Loucy (cell line): ENCODE data around the gene CTTNBP2.

ENCODE experiments used
- EZH2phosphoT487 ChIP-seq: fragments of 200-600 bp; IDR thresholded peaks from 2 replicates; pipeline ENCODE4 v1.6.1; 2018; ENCODE audit warnings: antibody characterized with exemption, mild to moderate bottlenecking, moderate library complexity, borderline replicate concordance
- TF ChIP-seq, protein P1 (sequence below): fragments of 200-600 bp; sonication (generic); conservative IDR thresholded peaks from 2 replicates; pipeline ENCODE4 v1.5.1; 2014; ENCODE audit warnings: mild to moderate bottlenecking, antibody characterized with exemption, low read length

DNA sequence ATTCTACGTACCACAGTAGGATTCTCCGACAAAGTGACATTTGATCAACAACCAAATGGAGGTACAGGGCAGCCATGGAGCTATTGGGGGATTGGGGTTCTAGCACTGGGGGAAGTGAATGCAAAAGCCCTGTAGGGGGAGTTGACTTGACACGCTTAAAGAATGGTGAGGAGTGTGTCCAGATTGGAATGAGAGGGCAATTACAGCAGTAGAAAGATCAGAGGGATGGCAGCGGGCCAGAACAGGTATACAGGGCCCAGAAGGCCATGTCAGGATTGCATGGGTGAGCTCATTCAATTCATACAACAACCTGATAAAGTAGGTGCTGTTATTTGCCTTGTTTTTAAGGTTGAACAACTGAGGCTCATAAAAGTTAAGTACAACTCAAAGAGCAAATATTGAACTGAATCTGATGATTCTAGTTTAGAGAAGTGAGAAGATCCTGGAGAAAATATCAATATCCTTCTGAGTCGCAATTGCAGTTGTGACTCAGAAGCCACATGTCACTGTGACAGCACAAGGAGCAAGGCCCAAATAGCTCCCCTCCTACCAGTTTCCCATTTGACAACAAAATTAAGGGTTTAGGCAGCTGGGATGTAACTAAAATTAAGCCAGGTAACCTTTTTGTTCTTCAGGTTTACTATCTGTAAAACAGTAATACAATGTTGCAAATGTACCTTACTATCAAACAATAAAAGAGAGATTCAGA, 28.0 kb upstream of the CTTNBP2 start:
- TF ChIP-seq, protein P1, sequence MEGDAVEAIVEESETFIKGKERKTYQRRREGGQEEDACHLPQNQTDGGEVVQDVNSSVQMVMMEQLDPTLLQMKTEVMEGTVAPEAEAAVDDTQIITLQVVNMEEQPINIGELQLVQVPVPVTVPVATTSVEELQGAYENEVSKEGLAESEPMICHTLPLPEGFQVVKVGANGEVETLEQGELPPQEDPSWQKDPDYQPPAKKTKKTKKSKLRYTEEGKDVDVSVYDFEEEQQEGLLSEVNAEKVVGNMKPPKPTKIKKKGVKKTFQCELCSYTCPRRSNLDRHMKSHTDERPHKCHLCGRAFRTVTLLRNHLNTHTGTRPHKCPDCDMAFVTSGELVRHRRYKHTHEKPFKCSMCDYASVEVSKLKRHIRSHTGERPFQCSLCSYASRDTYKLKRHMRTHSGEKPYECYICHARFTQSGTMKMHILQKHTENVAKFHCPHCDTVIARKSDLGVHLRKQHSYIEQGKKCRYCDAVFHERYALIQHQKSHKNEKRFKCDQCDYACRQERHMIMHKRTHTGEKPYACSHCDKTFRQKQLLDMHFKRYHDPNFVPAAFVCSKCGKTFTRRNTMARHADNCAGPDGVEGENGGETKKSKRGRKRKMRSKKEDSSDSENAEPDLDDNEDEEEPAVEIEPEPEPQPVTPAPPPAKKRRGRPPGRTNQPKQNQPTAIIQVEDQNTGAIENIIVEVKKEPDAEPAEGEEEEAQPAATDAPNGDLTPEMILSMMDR = no peak
- TF ChIP-seq EZH2phosphoT487 = no peak
